ENCODE measurements around the gene PNO1. TPM values are rescaled to one million over a fixed set of nuclear protein-coding genes. Genes with fewer than 3 reads are reported as not detected.

The PNO1 gene
- total RNA-seq, 4 donors from 2014 or later, result 19.8 to 26.4 (median 23.6) TPM

DNA sequence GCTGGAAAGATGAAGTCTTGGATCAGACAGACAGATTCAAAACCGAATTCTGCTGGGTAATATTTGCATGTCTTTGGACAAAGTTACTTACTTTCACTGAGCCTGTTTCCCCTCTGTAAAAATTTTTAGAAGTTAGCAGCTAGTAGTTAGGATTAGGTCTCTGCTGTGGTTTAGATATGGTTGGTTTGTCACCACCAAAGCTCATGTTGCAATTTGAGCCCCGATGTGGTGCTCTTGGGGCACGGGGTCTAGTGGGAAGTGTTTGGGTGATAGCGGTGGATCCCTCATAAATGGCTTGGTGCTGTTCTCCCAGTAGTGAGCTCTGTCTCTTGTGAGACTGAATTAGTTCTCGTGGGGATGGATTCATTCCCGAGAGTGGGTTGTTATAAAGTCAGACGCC, 38.9 kb upstream of the PNO1 start:
- ATAC-seq (no peak), DNase-seq (no peak)
- Histone ChIP-seq H3K4me3 (no peak overlapping the region), H3K27ac (no peak overlapping the region), H3K36me3 (no peaks in the 10 kb centered on the region), H3K4me1 (peaks cover 0 to 4% of the 10 kb centered on the region in 2 donors), H3K9me3 (no peaks in the 10 kb centered on the region), H3K27me3 (no peaks in the 10 kb centered on the region)
- TF ChIP-seq POLR2A (IDR thresholded peaks at IDR 0.05), result no peak
- TF ChIP-seq, protein P1, sequence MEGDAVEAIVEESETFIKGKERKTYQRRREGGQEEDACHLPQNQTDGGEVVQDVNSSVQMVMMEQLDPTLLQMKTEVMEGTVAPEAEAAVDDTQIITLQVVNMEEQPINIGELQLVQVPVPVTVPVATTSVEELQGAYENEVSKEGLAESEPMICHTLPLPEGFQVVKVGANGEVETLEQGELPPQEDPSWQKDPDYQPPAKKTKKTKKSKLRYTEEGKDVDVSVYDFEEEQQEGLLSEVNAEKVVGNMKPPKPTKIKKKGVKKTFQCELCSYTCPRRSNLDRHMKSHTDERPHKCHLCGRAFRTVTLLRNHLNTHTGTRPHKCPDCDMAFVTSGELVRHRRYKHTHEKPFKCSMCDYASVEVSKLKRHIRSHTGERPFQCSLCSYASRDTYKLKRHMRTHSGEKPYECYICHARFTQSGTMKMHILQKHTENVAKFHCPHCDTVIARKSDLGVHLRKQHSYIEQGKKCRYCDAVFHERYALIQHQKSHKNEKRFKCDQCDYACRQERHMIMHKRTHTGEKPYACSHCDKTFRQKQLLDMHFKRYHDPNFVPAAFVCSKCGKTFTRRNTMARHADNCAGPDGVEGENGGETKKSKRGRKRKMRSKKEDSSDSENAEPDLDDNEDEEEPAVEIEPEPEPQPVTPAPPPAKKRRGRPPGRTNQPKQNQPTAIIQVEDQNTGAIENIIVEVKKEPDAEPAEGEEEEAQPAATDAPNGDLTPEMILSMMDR (IDR thresholded peaks at IDR 0.05 in 4 of 5, conservative IDR thresholded peaks at IDR 0.05 in 1 of 5), result no peak
- intact Hi-C loops (cut with DNase I; ENCODE audit: low total_unique reads) (no loop called here), in situ Hi-C loops (cut with MboI; ENCODE audit: low sequenced_read_pairs in 4 of 4) (no loop called here)

DNA sequence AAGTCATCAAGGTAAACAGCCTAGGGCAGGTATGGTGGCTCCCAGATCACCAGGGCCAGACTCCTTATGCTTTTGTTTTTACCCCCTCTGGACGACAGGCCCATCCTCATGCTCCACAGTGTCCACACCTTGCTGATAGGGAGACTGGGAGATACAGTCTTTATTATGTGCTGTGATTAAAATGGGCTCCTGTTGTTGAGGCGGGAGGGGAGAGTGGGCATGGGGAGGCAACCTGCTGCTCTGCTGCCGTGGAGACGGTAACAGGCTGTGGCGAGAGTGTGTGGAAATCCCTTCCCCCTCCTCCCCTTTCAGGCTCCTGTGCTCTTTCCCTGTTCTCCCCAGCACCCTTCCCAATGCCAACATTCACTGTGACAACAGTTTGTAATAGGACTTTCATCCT, 38.2 kb upstream of the PNO1 start:
- TF ChIP-seq, protein P1 (IDR thresholded peaks at IDR 0.05 in 4 of 5, conservative IDR thresholded peaks at IDR 0.05 in 1 of 5), result no peak
- no peak for TF ChIP-seq POLR2A (IDR thresholded peaks at IDR 0.05)
- DNase-seq, result no peak
- Histone ChIP-seq H3K27ac (no peak overlapping the region), H3K36me3 (no peaks in the 10 kb centered on the region), H3K4me3 (no peak overlapping the region), H3K9me3 (no peaks in the 10 kb centered on the region), H3K27me3 (no peaks in the 10 kb centered on the region), H3K4me1 (peaks cover 0 to 4% of the 10 kb centered on the region in 2 donors)
- in situ Hi-C loops (cut with MboI; ENCODE audit: low sequenced_read_pairs in 4 of 4) (no loop called here), intact Hi-C loops (cut with DNase I; ENCODE audit: low total_unique reads) (no loop called here)
- ATAC-seq, result no peak

DNA sequence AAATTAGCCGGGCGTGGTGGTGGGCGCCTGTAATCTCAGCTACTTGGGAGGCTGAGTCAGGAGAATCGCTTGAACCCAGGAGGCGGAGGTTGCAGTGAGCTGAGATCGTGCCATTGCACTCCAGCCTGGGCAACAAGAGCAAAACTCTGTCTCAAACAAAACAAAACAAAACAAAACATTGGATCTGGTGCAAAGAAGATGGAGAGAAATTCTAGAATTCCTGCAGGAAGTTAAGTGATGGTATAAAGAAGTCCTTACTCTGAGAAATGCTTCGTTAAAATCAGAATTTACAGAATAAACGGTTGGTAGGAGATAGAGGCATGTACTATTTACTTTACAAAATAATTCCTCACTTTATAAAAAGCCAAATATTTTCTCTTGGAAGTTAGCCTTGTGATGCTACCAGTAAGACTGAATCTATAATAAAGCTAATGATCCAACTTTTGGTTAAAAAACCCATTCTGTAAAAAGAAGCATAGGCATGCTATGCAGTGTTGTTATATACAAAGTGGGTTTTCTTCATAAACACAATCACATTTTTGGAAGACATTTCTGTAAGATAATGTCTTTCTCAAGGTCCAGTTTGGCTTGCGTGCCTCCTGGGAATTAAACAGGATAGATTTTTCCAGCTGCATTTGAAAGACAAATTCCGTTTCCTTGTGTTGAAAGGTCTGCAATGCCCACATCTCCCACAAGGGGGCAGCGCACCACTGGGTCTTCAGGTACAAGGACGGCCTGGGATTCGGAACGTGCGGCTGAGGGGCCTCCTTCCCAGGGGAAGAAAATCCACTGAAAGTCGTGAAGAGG, 35.6 kb upstream of the PNO1 start:
- in situ Hi-C loops (cut with MboI; ENCODE audit: low sequenced_read_pairs in 4 of 4) (loop anchor here (5.0 to 10.0 kb wide), 5 partner anchors 163 to 323 kb away; no protein-coding TSS in a partner anchor), intact Hi-C loops (cut with DNase I; ENCODE audit: low total_unique reads) (loop anchor here (1.0 to 5.0 kb wide), 3 partner anchors 161 to 319 kb away; no protein-coding TSS in a partner anchor)
- DNase-seq (peak; percentile 53 to 77), ATAC-seq (peak; percentile 19 to 65)
- H3K27ac ChIP-seq, result no peak overlapping the region
- no peaks in the 10 kb centered on the region for H3K36me3 ChIP-seq
- TF ChIP-seq POLR2A (IDR thresholded peaks at IDR 0.05), result no peak
- TF ChIP-seq, protein P1 (IDR thresholded peaks at IDR 0.05 in 4 of 5, conservative IDR thresholded peaks at IDR 0.05 in 1 of 5), result peak; percentile 86 to 95 (median 89)
- H3K4me3 ChIP-seq, result no peak overlapping the region
- H3K4me1 ChIP-seq, result peaks cover 0 to 4% of the 10 kb centered on the region in 2 donors
- no peaks in the 10 kb centered on the region for H3K9me3 ChIP-seq
- no peaks in the 10 kb centered on the region for H3K27me3 ChIP-seq

DNA sequence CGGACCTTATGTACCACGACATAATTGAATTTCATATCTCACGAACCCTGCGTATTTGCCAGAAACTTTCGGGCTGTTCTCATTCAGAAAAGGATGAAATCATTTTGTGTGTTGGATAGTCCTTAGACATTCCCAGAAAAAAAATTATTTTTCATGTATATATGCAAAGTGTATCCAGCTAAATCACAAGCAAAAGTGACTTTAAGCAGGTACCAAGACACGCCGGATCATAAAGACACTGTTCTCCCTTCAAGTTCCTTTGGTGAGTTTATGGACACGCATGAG, 35.1 kb upstream of the PNO1 start:
- peaks cover 0 to 4% of the 10 kb centered on the region in 2 donors for H3K4me1 ChIP-seq
- no peak overlapping the region for H3K4me3 ChIP-seq
- ATAC-seq (peak in 1 of 2 donors; percentile 8), DNase-seq (no peak)
- H3K27me3 ChIP-seq, result no peaks in the 10 kb centered on the region
- in situ Hi-C loops (cut with MboI; ENCODE audit: low sequenced_read_pairs in 4 of 4) (loop anchor here (5.0 to 10.0 kb wide), 5 partner anchors 162 to 322 kb away; no protein-coding TSS in a partner anchor), intact Hi-C loops (cut with DNase I; ENCODE audit: low total_unique reads) (loop anchor here (1.0 to 5.0 kb wide), 3 partner anchors 160 to 319 kb away; no protein-coding TSS in a partner anchor)
- no peaks in the 10 kb centered on the region for H3K36me3 ChIP-seq
- no peak overlapping the region for H3K27ac ChIP-seq
- H3K9me3 ChIP-seq, result no peaks in the 10 kb centered on the region
- no peak for TF ChIP-seq POLR2A (IDR thresholded peaks at IDR 0.05)
- TF ChIP-seq, protein P1 (IDR thresholded peaks at IDR 0.05 in 4 of 5, conservative IDR thresholded peaks at IDR 0.05 in 1 of 5), result no peak
